H1 (cell line): Measurements from ENCODE around the gene SRRM4. TPM values are rescaled to one million over a fixed set of nuclear protein-coding genes. Genes with fewer than 3 reads are reported as not detected.

Experiments used
- BCL11A ChIP-seq, 2 experiments: IDR thresholded peaks; one replicate each; pipeline ENCODE4 v1.6.1; 2011; ENCODE audit warnings: low read depth in 2 of 2, low read length in 2 of 2, mild to moderate bottlenecking in 2 of 2
- POLR2AphosphoS5 ChIP-seq: IDR thresholded peaks from 2 replicates; pipeline ENCODE4 v1.6.1; 2011; ENCODE audit warnings: low read depth, low read length
- SIN3A ChIP-seq, 2 experiments: IDR thresholded peaks in 1 of 2; conservative IDR thresholded peaks in 1 of 2; 2 replicates each; pipeline ENCODE4 v1.6.1; 2011 to 2012; ENCODE audit warnings: low read length in 2 of 2, improper control_type of control experiment in 1 of 2, low read depth in 1 of 2, mild to moderate bottlenecking in 1 of 2
- polyA plus RNA-seq, 7 experiments: library from polyadenylated mRNA; depleted of rRNA in 3 of 7; stranded (reverse) in 5 of 7; unstranded in 2 of 7; fragments of >200 nt in 5 of 7; fragments of 200-250 nt in 2 of 7; gene quantifications; 1 replicate in 5 of 7; 2 replicates in 1 of 7; 4 replicates in 1 of 7; pipeline versions ENCODE4 v1.2.1 to v1.2.3, GENCODE V29; 2011 to 2013; ENCODE audit warnings: missing spikeins in 2 of 7, mixed read lengths in 2 of 7
- total RNA-seq: library from RNA; stranded (reverse); fragmentation: NEBNext Ultra II Directional; extraction: Animal tissue kit (Norgen Biotek cat#: 25700); gene quantifications from 2 replicates; pipeline ENCODE4 v1.2.1, GENCODE V29; 2021

The SRRM4 gene
- total and polyA plus RNA-seq, 2 of the 8 experiments (the other 6 are each of a cell fraction or from before 2014, with no cell fraction given) = 0.53 to 1.1 TPM

GRCh38 chr12:119115296-119115905, 134.1 kb downstream of the SRRM4 start (continued):
- TF ChIP-seq BCL11A (IDR thresholded peaks at IDR 0.05; ENCODE audit: low read depth in 2 of 2, low read length in 2 of 2) (no peak), POLR2AphosphoS5 (no peak), SIN3A (conservative IDR thresholded peaks at IDR 0.05 in 1 of 2, IDR thresholded peaks at IDR 0.05 in 1 of 2; ENCODE audit: low read depth in 1 of 2, low read length in 2 of 2) (no peak)
